Testis (tissue), 3 donors: ENCODE measurements around the gene ASIC4. TPM values are rescaled to one million over a fixed set of nuclear protein-coding genes. Genes with fewer than 3 reads are reported as not detected.

Source experiments
- DNase-seq: peaks from one replicate; pipeline ENCODE4 v3.0.0-alpha.2; 2019
- H3K27ac ChIP-seq, 2 donors: fragments of 200-600 bp; sonication (generic); one replicate each; pipeline ENCODE4 v1.5.1; 2019
- H3K27me3 ChIP-seq: fragments of 200-600 bp; sonication (generic); one replicate; pipeline ENCODE4 v1.5.1; 2019
- H3K36me3 ChIP-seq: fragments of 200-600 bp; sonication (generic); one replicate; pipeline ENCODE4 v1.5.1; 2017; ENCODE audit warnings: low read depth; ENCODE audit errors: missing control alignments
- H3K4me1 ChIP-seq: fragments of 200-600 bp; sonication (generic); one replicate; pipeline ENCODE4 v1.5.1; 2019
- H3K4me3 ChIP-seq, 2 donors: fragments of 200-600 bp; sonication (generic); one replicate each; pipeline ENCODE4 v1.5.1; 2017 to 2019
- H3K9me3 ChIP-seq: fragments of 200-600 bp; sonication (generic); one replicate; pipeline ENCODE4 v1.5.1; 2017
- POLR2A ChIP-seq: fragments of 450-650 bp; IDR thresholded peaks from one replicate; pipeline ENCODE4 v1.6.1; 2017; ENCODE audit warnings: antibody characterized with exemption, mild to moderate bottlenecking, moderate library complexity
- WGBS, 2 donors: methylation state at CpG; one replicate each; pipeline ENCODE4 v1.1.5; 2018; 5-methylcytosine and 5-hydroxymethylcytosine counted together
- intact Hi-C: fragments of 100-400 bp; cut with DNase I; formaldehyde crosslinking; loops from one replicate; pipeline ENCODE4 v1.15.1; 2023; ENCODE audit warnings: low total_unique reads
- polyA plus RNA-seq: library from polyadenylated mRNA; stranded (reverse); fragments of 350-450 nt; fragmentation: Illumina TruSeq; extraction: RNeasy Lipid Tissue Mini Kit (QIAGEN cat#74804); gene quantifications from one replicate; pipeline ENCODE4 v1.2.3, GENCODE V29; 2014; ENCODE audit warnings: low read depth, low replicate concordance; ENCODE audit not compliant: insufficient read depth
- total RNA-seq, 2 donors: library from RNA; depleted of rRNA; stranded (reverse); fragments of >200 nt; gene quantifications; one replicate each; pipeline ENCODE4 v1.2.3, GENCODE V29; 2016
- TF ChIP-seq, protein P1 (sequence below), 3 experiments: fragments of 450-650 bp in 2 of 3; fragments of 200-600 bp in 1 of 3; sonication (generic) in 1 of 3; IDR thresholded peaks; one replicate each; pipeline ENCODE4 v1.5.1; 2016 to 2019; ENCODE audit warnings: antibody characterized with exemption in 3 of 3, mild to moderate bottlenecking in 2 of 3, moderate library complexity in 1 of 3

ASIC4 gene
- total and polyA plus RNA-seq, 3 donors from 2014 or later, result 1.5 to 4.6 (median 2.0) TPM

DNA sequence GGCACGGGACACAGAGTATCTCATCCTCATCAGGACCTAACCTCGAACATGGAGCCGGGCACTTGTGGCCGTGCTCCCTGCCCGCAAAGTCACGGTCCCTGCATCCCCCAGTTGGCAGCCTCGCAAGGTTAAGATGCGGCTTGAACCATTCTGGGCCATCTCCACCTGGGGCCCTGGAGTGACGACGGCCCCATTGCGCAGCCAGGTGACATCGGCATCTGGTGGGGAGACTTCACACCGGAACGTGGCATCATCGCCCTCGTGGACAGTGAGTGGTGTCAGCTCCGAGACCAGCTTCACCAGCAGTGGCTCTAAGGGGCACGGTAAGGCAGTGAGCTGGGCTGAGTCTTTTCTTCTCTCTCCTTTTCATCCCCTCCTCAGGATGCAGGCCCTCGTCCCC lies 42.1 kb downstream of the ASIC4 start:
- TF ChIP-seq, protein P1, sequence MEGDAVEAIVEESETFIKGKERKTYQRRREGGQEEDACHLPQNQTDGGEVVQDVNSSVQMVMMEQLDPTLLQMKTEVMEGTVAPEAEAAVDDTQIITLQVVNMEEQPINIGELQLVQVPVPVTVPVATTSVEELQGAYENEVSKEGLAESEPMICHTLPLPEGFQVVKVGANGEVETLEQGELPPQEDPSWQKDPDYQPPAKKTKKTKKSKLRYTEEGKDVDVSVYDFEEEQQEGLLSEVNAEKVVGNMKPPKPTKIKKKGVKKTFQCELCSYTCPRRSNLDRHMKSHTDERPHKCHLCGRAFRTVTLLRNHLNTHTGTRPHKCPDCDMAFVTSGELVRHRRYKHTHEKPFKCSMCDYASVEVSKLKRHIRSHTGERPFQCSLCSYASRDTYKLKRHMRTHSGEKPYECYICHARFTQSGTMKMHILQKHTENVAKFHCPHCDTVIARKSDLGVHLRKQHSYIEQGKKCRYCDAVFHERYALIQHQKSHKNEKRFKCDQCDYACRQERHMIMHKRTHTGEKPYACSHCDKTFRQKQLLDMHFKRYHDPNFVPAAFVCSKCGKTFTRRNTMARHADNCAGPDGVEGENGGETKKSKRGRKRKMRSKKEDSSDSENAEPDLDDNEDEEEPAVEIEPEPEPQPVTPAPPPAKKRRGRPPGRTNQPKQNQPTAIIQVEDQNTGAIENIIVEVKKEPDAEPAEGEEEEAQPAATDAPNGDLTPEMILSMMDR (IDR thresholded peaks at IDR 0.05), result no peak
- no peak for TF ChIP-seq POLR2A
- H3K4me1 ChIP-seq, result peaks cover 16% of the 10 kb centered on the region
- H3K27me3 ChIP-seq, result no peaks in the 10 kb centered on the region
- H3K27ac ChIP-seq, result no peak overlapping the region
- H3K4me3 ChIP-seq, result no peak overlapping the region
- no peaks in the 10 kb centered on the region for H3K36me3 ChIP-seq
- no peaks in the 10 kb centered on the region for H3K9me3 ChIP-seq
- intact Hi-C loops, result no loop called here
- WGBS, 2 donors, result 91 to 94% methylated on average over 10 to 19 of the region's 19 CpGs
- no peak for DNase-seq

DNA sequence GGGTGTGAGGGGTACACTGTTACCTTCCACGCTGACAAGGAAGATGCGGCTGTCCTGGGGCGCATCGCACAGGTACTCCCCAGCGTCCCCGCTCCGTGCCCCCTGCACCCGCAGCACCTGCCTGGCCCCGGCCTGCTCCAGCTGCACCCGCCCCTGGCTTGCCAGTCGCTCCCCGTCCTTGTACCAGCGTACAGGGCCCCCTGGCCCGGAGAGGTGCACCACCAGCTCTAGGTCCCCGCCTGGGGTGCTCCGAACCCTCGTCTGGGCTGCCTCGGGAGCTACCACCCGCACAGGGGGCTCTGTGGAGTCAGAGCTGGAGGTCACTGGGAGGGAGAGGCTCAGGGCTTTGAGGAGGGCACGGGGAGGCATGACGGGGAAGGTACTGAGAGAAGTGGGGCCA lies 43.0 kb downstream of the ASIC4 start:
- no peak overlapping the region for H3K4me3 ChIP-seq
- H3K27me3 ChIP-seq, result no peaks in the 10 kb centered on the region
- H3K27ac ChIP-seq, result no peak overlapping the region
- H3K36me3 ChIP-seq, result no peaks in the 10 kb centered on the region
- intact Hi-C loops, result no loop called here
- 96% methylated on average over 21 of the region's 21 CpGs; no CpG with 5 or more reads in 1 of the 2 donors for WGBS, 2 donors
- no peaks in the 10 kb centered on the region for H3K9me3 ChIP-seq
- no peak for DNase-seq
- TF ChIP-seq, protein P1 (IDR thresholded peaks at IDR 0.05), result no peak
- TF ChIP-seq POLR2A, result no peak
- peaks cover 16% of the 10 kb centered on the region for H3K4me1 ChIP-seq

DNA sequence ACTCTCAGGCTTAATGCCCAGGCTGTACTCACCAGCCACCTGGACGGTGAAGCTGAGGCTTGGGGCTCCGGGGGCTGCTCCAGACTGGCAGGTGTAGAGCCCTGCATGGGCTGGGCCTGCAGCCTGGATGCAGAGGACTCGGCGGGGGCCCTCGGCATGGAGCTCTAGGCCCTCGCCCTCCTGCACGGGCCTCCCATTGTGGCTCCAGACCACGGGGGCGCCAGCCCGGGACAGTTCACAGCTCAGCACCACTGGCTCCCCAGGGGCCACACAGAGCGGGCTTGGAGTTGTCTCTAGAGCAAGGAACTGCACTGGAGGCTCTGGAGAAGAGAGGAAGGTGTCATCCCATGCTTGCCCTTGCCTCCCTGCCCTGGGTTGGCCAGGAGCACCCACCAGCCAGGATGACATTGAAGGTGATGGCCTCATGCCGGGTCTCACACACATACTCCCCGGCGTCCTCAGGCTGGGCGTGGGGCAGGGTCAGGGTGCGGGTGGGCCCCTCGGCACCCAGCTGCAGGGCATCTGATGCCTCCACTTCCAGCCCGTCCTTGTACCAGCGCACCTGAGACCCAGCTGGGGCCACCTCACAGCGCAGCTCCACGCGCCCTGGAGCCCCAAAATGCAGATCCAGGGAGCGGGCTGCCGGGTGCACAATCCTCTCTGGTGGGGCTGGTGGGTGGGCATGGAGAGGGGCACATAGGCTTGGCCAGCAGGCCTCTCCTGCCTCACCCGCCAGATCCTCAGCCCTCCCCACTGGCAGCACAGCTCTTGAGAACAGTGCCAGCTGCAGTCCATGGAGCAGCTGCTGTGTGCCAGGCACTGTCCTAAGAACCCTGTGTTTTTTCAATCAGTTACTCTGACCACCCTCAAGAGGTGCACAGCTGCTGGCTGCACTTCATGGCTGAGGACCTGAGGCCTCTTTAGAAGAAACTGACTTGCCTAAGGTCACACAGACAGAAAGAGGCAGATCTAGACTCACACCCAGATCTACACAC lies 43.8 kb downstream of the ASIC4 start:
- Histone ChIP-seq H3K36me3 (no peaks in the 10 kb centered on the region), H3K27me3 (no peaks in the 10 kb centered on the region), H3K4me3 (no peak overlapping the region), H3K9me3 (no peaks in the 10 kb centered on the region), H3K4me1 (peaks cover 12% of the 10 kb centered on the region), H3K27ac (no peak overlapping the region)
- WGBS, 2 donors, result 93% methylated on average over 25 of the region's 25 CpGs; no CpG with 5 or more reads in 1 of the 2 donors
- intact Hi-C loops, result no loop called here
- no peak for DNase-seq
- TF ChIP-seq, protein P1 (IDR thresholded peaks at IDR 0.05), result no peak

- intact Hi-C loops, result no loop called here
- WGBS, 2 donors, result 58 to 84% methylated on average over 13 to 20 of the region's 20 CpGs
- no peak for DNase-seq
- Histone ChIP-seq H3K4me1 (peaks cover 9% of the 10 kb centered on the region), H3K27me3 (no peaks in the 10 kb centered on the region), H3K36me3 (no peaks in the 10 kb centered on the region), H3K4me3 (no peak overlapping the region), H3K27ac (no peak overlapping the region), H3K9me3 (no peaks in the 10 kb centered on the region)
- TF ChIP-seq, protein P1 (IDR thresholded peaks at IDR 0.05), result no peak
- no peak for TF ChIP-seq POLR2A
Measured at GRCh38 chr2:219559156-219559915, 45.1 kb downstream of the ASIC4 start.
